ENCODE measurements around the gene ABLIM3. TPM values are rescaled to one million over a fixed set of nuclear protein-coding genes. Genes with fewer than 3 reads are reported as not detected.

Gene ABLIM3
- polyA plus RNA-seq, 1 of the 3 experiments (the other 2 are of a cell fraction), result 5.9 TPM

DNA sequence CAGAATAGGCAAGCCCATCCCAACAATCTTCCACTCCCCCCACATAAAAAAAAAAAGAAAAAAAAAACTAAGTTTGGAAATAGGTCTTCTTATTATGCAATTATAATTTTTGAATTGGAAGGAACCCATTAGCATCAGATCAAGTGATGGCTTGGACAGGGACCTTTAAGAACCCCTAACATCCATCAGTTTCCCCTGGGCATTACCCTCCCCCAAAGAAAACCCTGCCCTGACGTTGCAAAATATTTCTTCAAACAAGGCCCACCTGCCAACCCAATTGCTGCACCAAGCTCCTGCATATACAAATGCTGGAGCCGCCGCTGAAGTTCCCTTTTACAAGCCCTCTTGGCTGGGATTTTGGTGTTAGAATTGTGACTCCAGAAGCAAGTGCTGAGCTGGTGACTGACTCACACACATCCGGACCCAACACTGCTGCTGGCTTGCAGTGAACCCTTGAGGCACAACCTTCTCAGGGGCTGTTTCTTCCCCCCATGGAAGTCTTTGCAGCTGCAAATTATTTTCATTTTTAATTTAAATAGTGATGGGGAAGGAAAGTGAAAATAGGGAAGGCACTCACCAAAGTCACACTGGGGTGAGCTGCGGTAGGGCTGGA lies 74.3 kb downstream of the ABLIM3 start:
- Histone ChIP-seq H4K20me1 (ENCODE audit: insufficient read depth) (no peaks in the 10 kb centered on the region), H3K4me1 (ENCODE audit: control insufficient read depth in 1 of 2, insufficient read depth in 2 of 2, low read depth in 1 of 2, low read length in 1 of 2) (peaks cover 2 to 17% of the 10 kb centered on the region in 2 experiments; a peak in 3 of 4 replicates), H3K27me3 (ENCODE audit: insufficient read depth) (no peaks in the 10 kb centered on the region), H3K36me3 (replicated peaks in 1 of 2; ENCODE audit: control insufficient read depth in 1 of 2, insufficient read depth in 2 of 2, low read length in 1 of 2) (no peaks in the 10 kb centered on the region), H3K9ac (no peak overlapping the region), H3K27ac (ENCODE audit: low read depth in 2 of 2, low read length in 1 of 2) (peak overlapping the region in 1 of 2 experiments; percentile 21; a peak in 1 of 4 replicates), H3F3A (replicated peaks; ENCODE audit: insufficient read depth) (peaks cover 20% of the 10 kb centered on the region), H3K4me3 (ENCODE audit: low read depth in 2 of 2, low read length in 1 of 2) (no peak overlapping the region), H3K4me2 (peak overlapping the region; percentile 45; the same call in 1 of the 2 replicates), H2AFZ (ENCODE audit: low read depth) (no peak overlapping the region), H3K9me2 (no peaks in the 10 kb centered on the region), H3K79me2 (ENCODE audit: insufficient read depth) (no peaks in the 10 kb centered on the region), H3K9me3 (no peaks in the 10 kb centered on the region)
- ChIA-PET POLR2A (no interaction called here), CTCF (no interaction called here)
- WGBS (ENCODE audit: low lambda C conversion rate), result 56% methylated on average over 5 of the region's 5 CpGs
- no peak for DNase-seq
- TF ChIP-seq FOSL2 (IDR thresholded peaks at IDR 0.05; ENCODE audit: borderline replicate concordance, low read depth) (peak; percentile 55; the same call in 1 of the 2 replicates), JUND (IDR thresholded peaks at IDR 0.05) (0 out of 2 replicates have a peak, but pooled peaks have one; percentile 26), TAF1 (IDR thresholded peaks at IDR 0.05; ENCODE audit: borderline replicate concordance, low read depth, low read length) (no peak), RXRA (IDR thresholded peaks at IDR 0.05; ENCODE audit: borderline replicate concordance, low read depth) (no peak), TEAD4 (IDR thresholded peaks at IDR 0.05; ENCODE audit: borderline replicate concordance, insufficient read depth) (no peak), POLR2AphosphoS5 (IDR thresholded peaks at IDR 0.05; ENCODE audit: low read depth, low read length) (no peak)
- TF ChIP-seq, protein P1, sequence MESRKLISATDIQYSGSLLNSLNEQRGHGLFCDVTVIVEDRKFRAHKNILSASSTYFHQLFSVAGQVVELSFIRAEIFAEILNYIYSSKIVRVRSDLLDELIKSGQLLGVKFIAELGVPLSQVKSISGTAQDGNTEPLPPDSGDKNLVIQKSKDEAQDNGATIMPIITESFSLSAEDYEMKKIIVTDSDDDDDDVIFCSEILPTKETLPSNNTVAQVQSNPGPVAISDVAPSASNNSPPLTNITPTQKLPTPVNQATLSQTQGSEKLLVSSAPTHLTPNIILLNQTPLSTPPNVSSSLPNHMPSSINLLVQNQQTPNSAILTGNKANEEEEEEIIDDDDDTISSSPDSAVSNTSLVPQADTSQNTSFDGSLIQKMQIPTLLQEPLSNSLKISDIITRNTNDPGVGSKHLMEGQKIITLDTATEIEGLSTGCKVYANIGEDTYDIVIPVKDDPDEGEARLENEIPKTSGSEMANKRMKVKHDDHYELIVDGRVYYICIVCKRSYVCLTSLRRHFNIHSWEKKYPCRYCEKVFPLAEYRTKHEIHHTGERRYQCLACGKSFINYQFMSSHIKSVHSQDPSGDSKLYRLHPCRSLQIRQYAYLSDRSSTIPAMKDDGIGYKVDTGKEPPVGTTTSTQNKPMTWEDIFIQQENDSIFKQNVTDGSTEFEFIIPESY (IDR thresholded peaks at IDR 0.05; ENCODE audit: borderline replicate concordance, low read depth), result no peak
- TF ChIP-seq, protein P2, sequence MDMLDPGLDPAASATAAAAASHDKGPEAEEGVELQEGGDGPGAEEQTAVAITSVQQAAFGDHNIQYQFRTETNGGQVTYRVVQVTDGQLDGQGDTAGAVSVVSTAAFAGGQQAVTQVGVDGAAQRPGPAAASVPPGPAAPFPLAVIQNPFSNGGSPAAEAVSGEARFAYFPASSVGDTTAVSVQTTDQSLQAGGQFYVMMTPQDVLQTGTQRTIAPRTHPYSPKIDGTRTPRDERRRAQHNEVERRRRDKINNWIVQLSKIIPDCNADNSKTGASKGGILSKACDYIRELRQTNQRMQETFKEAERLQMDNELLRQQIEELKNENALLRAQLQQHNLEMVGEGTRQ (IDR thresholded peaks at IDR 0.05; ENCODE audit: borderline replicate concordance, low read depth, low read length), result no peak

GRCh38 chr5:149216496-149216895 lies 75.2 kb downstream of the ABLIM3 start:
- ChIA-PET CTCF (interaction anchor here (1.3 kb wide), 1 partner anchor 74 kb away, joined by 5 read pairs; the partner anchor contains the start of gene ABLIM3), POLR2A (no interaction called here)
- no peak overlapping the region for H3K4me2 ChIP-seq
- no peak for DNase-seq
- no peaks in the 10 kb centered on the region for H3K36me3 ChIP-seq (replicated peaks in 1 of 2; ENCODE audit: control insufficient read depth in 1 of 2, insufficient read depth in 2 of 2, low read length in 1 of 2)
- no peak overlapping the region for H3K9ac ChIP-seq
- H3K9me2 ChIP-seq, result no peaks in the 10 kb centered on the region
- H3K4me1 ChIP-seq (ENCODE audit: control insufficient read depth in 1 of 2, insufficient read depth in 2 of 2, low read depth in 1 of 2, low read length in 1 of 2), result peaks cover 2 to 13% of the 10 kb centered on the region in 2 experiments; a peak in 3 of 4 replicates
- H3F3A ChIP-seq (replicated peaks; ENCODE audit: insufficient read depth), result peaks cover 16% of the 10 kb centered on the region
- no peaks in the 10 kb centered on the region for H3K27me3 ChIP-seq (ENCODE audit: insufficient read depth)
- H3K79me2 ChIP-seq (ENCODE audit: insufficient read depth), result no peaks in the 10 kb centered on the region
- TF ChIP-seq MEF2A (IDR thresholded peaks at IDR 0.05; ENCODE audit: borderline replicate concordance, low read depth) (no peak), NFIC (IDR thresholded peaks at IDR 0.05; ENCODE audit: borderline replicate concordance) (no peak), EZH2phosphoT487 (IDR thresholded peaks at IDR 0.05; ENCODE audit: borderline replicate concordance, low read depth) (no peak), TEAD4 (IDR thresholded peaks at IDR 0.05; ENCODE audit: borderline replicate concordance, insufficient read depth) (no peak), TCF12 (IDR thresholded peaks at IDR 0.05) (no peak), SMC3 (IDR thresholded peaks at IDR 0.05; ENCODE audit: low read depth, low read length) (no peak), CHD2 (IDR thresholded peaks at IDR 0.05; ENCODE audit: low read length, partially characterized antibody) (no peak), PBX3 (IDR thresholded peaks at IDR 0.05) (no peak), RAD21 (IDR thresholded peaks at IDR 0.05; ENCODE audit: low read length) (no peak), FOSL2 (IDR thresholded peaks at IDR 0.05; ENCODE audit: borderline replicate concordance, low read depth) (no peak)
- no peak overlapping the region for H2AFZ ChIP-seq (ENCODE audit: low read depth)
- H3K27ac ChIP-seq (ENCODE audit: low read depth in 2 of 2, low read length in 1 of 2), result no peak overlapping the region
- WGBS (ENCODE audit: low lambda C conversion rate), result no CpG with 5 or more reads among the region's 2 CpGs
- H3K9me3 ChIP-seq, result no peaks in the 10 kb centered on the region
- no peaks in the 10 kb centered on the region for H4K20me1 ChIP-seq (ENCODE audit: insufficient read depth)
- no peak overlapping the region for H3K4me3 ChIP-seq (ENCODE audit: low read depth in 2 of 2, low read length in 1 of 2)
